Motor neuron (in vitro differentiated cells): ENCODE data around the gene HCLS1. TPM values are rescaled to one million over a fixed set of nuclear protein-coding genes. Genes with fewer than 3 reads are reported as not detected.

Experiments used
- ATAC-seq, 8 experiments: fragments of 200-7000 bp; cut with Tn5 transposase; replicated peaks in 6 of 8; 2 replicates each; pipeline ENCODE4 v1.8.0; 2021; ENCODE audit warnings: mild to moderate bottlenecking in 8 of 8, moderate library complexity in 8 of 8
- H3K27ac ChIP-seq, 2 donors: fragments of 250-450 bp; sonication (Bioruptor Pico); 2 replicates each; pipeline ENCODE4 v1.9.0; 2021; ENCODE audit warnings: antibody characterized with exemption in 2 of 2, mild to moderate bottlenecking in 2 of 2, moderate library complexity in 1 of 2
- H3K4me1 ChIP-seq, 2 donors: fragments of 250-450 bp; sonication (Bioruptor Pico); replicated peaks in 1 of 2; 2 replicates each; pipeline ENCODE4 v1.6.1; 2021; ENCODE audit warnings: antibody characterized with exemption in 2 of 2, mild to moderate bottlenecking in 2 of 2, moderate library complexity in 1 of 2
- H3K4me3 ChIP-seq, 5 donors: fragments of 250-450 bp; sonication (Bioruptor Pico); 2 replicates each; pipeline ENCODE4 v1.9.0; 2021; ENCODE audit warnings: antibody characterized with exemption in 5 of 5, mild to moderate bottlenecking in 5 of 5, moderate library complexity in 4 of 5
- WGBS, 10 experiments: fragments of 450-650 bp; shearing (Covaris generic); methylation state at CpG; one replicate each; pipeline ENCODE4 v1.0.0; 2022; 5-methylcytosine and 5-hydroxymethylcytosine counted together
- in situ Hi-C, 9 experiments: fragments of 400-800 bp; cut with MboI; loops; one replicate each; pipeline ENCODE4 v1.15.0; 2021; ENCODE audit warnings: low sequenced_read_pairs in 9 of 9, low pct_unique_long_range_greater_than_20kb in 2 of 9; ENCODE audit not compliant: unreplicated experiment in 9 of 9
- total RNA-seq, 8 experiments: library from RNA; unstranded; fragments of 300-600 nt; gene quantifications; 2 replicates each; pipeline versions ENCODE4 v1.2.3 to v1.2.4, GENCODE V29; 2022

The HCLS1 gene
- total RNA-seq, 8 experiments from 2014 or later: 0.16 to 44.9 (median 1.1) TPM

DNA sequence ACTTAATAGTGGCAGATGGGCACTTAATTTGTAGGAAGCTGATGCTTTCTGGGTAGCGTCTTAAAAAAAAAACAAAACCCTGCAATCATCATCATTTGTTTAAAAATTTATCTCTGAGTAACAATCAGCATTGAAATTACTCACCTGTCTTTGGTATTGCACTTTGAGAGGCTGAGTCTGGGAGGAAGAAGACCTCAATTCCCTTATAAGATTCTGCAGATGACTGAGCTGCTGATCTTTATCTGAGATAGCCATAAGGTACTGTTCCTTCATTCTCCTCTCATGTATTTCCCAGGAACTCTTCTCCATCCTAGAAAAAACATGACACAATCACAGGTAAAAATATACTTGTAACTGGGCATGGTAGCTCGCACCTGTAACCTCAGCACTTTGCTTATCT, 16.4 kb upstream of the HCLS1 start:
- no peak for ATAC-seq
- Histone ChIP-seq H3K27ac (no peak overlapping the region), H3K4me1 (no peaks in the 10 kb centered on the region), H3K4me3 (no peak overlapping the region)
- 80 to 100% (median 97%) methylated on average over 1 to 2 of the region's 2 CpGs; no CpG with 5 or more reads in 1 of the 10 experiments for WGBS, 10 experiments
- in situ Hi-C loops: no loop called here

DNA sequence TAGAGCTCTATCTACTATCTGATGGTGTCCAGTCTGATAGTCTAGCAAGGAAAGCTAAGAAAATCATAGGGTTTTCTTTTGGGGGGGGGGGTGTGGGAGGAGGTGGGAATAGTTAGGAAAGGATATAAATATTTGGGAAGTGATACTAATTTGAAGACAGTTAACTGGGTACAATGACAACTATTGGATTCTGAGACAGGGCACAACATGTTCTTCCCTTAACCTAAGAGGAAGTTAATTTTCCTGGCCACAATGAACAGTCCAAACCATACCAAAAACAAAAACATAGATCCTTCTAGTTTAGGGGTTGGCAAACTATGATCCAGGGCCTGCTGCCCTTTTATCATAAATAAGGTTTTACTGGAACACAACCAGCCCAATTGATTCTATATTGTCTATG, 10.0 kb upstream of the HCLS1 start:
- no peak overlapping the region for H3K27ac ChIP-seq
- in situ Hi-C loops: no loop called here
- no peaks in the 10 kb centered on the region for H3K4me1 ChIP-seq
- no peak overlapping the region for H3K4me3 ChIP-seq
- no peak for ATAC-seq

DNA sequence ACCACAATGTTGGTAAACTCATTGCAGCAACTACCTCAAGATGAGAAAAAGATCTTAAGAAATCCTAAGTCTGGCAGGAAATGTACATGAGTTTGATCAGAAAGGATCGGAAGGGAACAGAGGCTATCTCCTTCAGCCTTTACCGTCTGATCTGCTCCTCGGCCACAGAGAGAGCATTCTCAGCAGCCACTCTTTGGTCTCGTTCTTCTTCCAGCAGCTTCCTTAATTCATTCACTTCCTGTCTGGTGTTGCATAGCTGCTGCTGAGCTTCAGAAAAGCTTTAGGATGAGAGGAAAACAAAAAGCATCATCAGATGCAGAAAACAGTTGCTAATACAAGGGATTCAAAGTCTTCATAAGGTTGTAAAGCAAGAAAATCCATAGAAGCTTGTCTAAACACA, 6.6 kb upstream of the HCLS1 start:
- in situ Hi-C loops: no loop called here
- 80 to 95% (median 85%) methylated on average over 1 to 4 of the region's 4 CpGs; no CpG with 5 or more reads in 1 of the 10 experiments for WGBS, 10 experiments
- ATAC-seq: no peak
- Histone ChIP-seq H3K27ac (no peak overlapping the region), H3K4me3 (no peak overlapping the region), H3K4me1 (no peaks in the 10 kb centered on the region)

DNA sequence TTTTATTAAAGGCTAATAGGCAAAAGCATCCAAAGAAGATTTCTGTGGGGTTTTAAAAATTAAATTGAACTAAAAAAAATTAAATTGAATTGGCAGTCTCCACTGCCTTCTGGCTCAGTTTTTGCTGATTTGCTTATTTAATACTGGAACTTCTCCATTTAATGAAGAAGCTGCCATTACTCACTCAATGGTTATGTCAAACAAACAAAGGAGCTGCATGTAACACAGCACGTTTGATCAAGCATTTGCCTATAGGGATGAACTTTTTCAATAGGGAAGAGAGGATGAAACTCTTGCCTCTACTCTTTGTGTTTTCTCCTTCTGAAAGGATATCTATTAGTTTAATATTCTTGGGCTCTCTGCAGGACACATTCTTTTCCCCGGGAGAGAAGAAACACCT, 4.8 kb upstream of the HCLS1 start:
- Histone ChIP-seq H3K27ac (no peak overlapping the region), H3K4me3 (no peak overlapping the region), H3K4me1 (no peaks in the 10 kb centered on the region)
- in situ Hi-C loops: no loop called here
- no peak for ATAC-seq
- 60 to 90% (median 75%) methylated on average over 1 to 2 of the region's 2 CpGs for WGBS, 10 experiments

DNA sequence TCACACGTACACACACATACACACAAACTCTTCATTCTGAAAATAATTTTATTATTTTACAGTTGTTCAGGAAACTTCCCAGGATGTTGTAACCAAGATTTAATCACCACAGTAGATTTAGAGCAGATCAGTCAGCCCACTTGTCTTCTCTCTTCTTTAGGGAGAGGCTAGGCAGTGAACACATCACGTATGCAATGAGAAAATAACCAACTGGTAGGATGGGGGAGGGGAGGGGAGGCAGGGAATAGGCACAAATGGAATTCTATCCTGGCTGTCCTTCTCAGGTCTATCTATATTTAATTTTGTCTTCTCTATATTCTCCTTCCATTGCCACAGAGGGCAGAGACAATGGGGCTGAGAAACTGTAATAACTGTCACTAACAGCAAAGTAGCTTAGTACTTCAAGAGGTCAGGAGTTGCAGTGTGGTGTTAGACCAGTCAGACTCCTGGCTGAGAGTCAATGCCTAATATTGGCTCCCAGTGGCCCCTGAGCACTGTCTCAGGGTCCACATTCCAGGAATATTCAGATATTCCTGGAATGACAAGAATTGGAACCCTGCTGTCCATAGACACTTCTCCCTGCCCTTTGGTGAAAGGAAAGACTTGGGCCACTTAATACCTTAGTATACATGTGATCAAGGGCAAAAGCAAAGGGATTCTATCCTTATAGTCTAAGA, 2.6 kb upstream of the HCLS1 start:
- Histone ChIP-seq H3K27ac (no peak overlapping the region), H3K4me1 (no peaks in the 10 kb centered on the region), H3K4me3 (no peak overlapping the region)
- ATAC-seq: no peak
- in situ Hi-C loops: no loop called here
- 14 to 100% (median 70%) methylated on average over 1 to 2 of the region's 2 CpGs; no CpG with 5 or more reads in 2 of the 10 experiments for WGBS, 10 experiments

DNA sequence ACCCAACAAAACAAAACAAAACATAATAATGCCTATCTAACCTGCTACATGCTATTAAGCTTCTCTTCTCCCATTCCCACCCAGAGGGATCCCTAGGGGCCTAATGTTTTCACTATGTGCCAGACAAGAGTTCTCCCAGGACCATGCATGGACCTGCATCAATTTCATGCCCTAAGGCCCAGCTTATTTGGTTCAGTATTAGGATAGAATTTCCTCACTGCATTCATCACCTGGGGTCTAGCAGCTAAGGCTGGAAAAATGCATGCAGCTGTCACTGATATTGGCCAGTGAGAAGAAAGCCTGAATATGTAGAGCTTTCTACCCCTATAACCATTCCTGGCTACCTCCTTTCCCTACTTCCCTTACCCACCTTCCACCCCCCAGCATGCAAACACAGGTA, 2.0 kb upstream of the HCLS1 start:
- ATAC-seq: no peak
- Histone ChIP-seq H3K4me3 (no peak overlapping the region), H3K4me1 (no peaks in the 10 kb centered on the region), H3K27ac (no peak overlapping the region)
- in situ Hi-C loops: no loop called here

DNA sequence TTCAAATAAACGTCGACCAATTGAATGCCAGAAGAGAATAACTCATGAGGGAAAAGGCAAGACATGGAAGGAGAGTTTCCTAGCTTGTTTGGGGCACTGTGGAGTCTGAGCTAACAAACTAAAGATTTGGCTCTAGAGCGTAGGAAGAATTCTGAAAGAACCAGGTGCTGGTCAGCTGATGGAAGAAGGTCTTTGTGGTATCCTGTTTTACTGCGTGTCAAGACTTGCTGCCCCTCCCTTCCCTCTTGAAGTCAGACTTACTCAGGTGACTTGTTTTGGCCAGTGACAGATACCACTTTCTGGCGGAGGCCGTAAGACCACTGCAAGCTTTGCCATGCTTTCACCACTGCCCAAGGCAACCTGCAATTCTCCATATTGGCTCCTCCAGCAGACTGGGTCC, 673 bp upstream of the HCLS1 start:
- no peak overlapping the region for H3K4me3 ChIP-seq
- no peaks in the 10 kb centered on the region for H3K4me1 ChIP-seq
- in situ Hi-C loops: no loop called here
- WGBS, 10 experiments: 70 to 100% (median 95%) methylated on average over 1 to 5 of the region's 6 CpGs
- no peak overlapping the region for H3K27ac ChIP-seq
- ATAC-seq: no peak

DNA sequence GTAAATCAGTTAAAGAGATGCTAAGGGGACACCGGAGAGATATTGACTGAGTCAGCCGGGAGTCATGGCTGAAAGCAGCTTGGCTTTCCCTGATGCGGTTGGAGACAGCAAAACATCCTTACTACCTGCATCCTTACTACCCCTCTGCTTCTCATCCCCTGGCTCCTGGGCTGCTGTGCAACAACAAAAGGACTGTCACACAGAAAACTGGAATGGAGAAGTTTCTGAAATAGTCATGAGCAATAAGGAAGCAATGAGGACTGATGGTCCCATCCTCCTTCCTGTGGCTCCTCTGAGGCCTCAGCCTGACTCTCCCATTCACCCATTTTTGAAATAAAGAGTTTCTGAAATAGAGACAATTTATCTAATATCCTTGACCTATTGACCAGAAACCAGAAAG, 1.1 kb downstream of the HCLS1 start:
- in situ Hi-C loops: no loop called here
- Histone ChIP-seq H3K27ac (no peak overlapping the region), H3K4me1 (no peaks in the 10 kb centered on the region), H3K4me3 (no peak overlapping the region)
- 95 to 100% (median 100%) methylated on average over 1 to 3 of the region's 3 CpGs; no CpG with 5 or more reads in 4 of the 10 experiments for WGBS, 10 experiments
- no peak for ATAC-seq

DNA sequence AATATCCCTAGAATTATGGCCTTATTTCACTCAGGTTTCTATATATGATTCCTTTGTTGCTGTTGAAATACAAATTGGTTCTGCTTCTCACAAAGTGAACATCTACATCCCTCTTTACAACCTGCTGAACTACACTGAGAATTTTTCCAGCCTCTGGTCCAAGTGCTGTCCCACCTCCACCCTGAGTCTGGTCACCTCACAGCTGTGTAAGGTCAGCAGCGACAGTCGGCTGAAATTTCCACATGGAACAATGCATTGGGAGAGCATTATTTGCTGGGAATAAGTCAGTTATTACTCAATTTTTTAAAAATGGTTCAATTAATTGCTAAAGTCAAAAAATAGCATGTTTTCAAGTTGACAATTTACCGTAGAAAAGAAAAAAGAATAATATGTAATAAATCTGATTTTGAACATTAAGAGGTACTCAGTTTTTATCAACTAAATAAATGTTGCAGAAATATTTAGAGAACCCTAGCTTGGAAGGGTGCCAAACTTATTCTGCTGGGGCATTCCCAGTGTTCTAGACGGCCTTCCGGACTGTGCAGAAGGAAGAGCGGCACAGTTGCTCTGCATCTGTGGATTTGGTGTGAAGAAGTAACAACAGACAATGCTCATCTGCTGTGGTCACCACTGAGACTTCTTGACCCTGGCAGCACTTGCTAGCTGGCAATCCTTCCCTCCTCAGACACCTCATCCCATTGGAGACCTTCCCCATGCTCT, 1.8 kb downstream of the HCLS1 start:
- Histone ChIP-seq H3K4me3 (no peak overlapping the region), H3K4me1 (no peaks in the 10 kb centered on the region), H3K27ac (no peak overlapping the region)
- in situ Hi-C loops: no loop called here
- WGBS, 10 experiments: 60 to 100% (median 86%) methylated on average over 1 to 6 of the region's 6 CpGs
- ATAC-seq: no peak

DNA sequence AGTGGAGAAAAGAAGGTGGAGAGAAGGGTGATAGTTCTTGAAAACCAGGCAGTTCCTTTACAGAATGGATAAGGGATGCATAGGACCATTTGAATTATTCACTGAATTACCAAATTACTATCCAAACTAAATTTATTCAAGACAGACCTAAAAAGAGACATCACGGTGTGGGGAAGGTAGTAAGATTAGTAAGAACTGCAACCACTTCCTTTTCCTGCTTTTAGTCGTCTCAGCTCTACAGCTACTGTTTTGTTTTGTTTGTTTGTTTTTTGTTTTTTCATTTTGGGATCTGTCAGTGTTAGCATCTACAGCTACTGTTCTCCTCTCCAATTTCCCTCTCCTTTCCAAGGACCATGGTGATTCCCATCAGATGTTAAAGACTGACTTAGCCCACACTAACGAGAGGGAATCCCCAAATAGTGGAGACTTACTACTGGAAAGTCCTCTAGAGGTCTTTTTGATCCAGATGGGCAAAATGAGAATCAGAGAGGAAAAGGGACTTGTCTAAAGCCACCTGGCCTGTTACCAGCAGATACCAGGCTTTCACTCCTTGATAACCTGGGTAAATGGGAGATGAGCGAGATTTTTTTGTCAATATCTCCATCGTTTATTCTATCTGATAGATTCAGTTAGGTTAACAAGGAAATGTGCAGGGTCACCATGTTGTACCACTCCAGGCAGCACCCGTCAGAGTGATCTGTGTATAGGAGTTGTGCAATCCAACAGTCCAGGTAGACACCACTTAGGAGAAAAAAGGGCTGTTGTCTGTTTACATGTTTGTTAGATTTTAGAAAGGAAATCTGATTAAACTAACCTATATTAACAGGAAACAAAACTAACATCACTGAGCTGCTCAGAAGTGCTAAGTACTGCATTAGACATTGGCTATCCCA, 6.0 kb downstream of the HCLS1 start:
- 29 to 100% (median 77%) methylated on average over 1 to 5 of the region's 6 CpGs for WGBS, 10 experiments
- Histone ChIP-seq H3K27ac (no peak overlapping the region), H3K4me1 (no peaks in the 10 kb centered on the region), H3K4me3 (no peak overlapping the region)
- no peak for ATAC-seq
- in situ Hi-C loops: no loop called here

DNA sequence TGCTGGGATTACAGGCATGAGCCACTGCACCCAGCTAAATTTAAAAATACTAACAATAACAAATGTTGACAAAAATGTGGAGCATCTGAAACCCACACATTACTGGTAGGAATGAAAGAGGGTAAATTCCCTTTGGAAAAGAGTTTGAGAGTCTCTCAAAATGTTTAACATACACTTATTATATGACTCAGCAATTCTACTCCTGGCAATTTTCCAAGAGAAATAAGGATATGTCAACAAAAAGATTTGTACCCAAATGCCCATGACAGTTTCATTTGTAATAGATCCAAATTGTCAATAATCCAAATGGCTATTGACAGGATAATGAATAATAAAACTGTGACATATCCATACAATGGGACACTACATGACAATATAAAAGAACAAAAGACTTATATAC, 9.0 kb downstream of the HCLS1 start:
- Histone ChIP-seq H3K4me1 (no peaks in the 10 kb centered on the region), H3K27ac (no peak overlapping the region), H3K4me3 (no peak overlapping the region)
- in situ Hi-C loops: no loop called here
- no peak for ATAC-seq

DNA sequence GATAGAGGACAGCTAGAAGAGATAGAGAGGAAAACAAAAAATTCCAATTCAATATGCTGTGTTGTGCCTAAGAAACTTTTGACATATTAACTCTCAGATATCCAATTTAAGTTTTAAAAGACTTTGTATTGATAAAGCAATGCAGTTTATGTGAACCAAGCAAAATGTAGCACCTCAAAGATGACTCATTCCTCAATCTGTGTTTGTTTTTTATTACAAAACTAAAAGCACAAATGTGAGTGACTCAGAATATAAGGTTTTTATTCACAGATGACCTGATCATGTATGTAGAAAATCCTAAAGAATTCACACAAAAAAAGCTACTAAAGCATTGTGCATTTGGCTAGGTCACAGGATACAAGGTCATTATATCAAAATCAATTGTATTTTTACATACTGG, 11.1 kb downstream of the HCLS1 start:
- no peak overlapping the region for H3K27ac ChIP-seq
- H3K4me1 ChIP-seq: no peaks in the 10 kb centered on the region
- no peak overlapping the region for H3K4me3 ChIP-seq
- no peak for ATAC-seq
- in situ Hi-C loops: no loop called here

DNA sequence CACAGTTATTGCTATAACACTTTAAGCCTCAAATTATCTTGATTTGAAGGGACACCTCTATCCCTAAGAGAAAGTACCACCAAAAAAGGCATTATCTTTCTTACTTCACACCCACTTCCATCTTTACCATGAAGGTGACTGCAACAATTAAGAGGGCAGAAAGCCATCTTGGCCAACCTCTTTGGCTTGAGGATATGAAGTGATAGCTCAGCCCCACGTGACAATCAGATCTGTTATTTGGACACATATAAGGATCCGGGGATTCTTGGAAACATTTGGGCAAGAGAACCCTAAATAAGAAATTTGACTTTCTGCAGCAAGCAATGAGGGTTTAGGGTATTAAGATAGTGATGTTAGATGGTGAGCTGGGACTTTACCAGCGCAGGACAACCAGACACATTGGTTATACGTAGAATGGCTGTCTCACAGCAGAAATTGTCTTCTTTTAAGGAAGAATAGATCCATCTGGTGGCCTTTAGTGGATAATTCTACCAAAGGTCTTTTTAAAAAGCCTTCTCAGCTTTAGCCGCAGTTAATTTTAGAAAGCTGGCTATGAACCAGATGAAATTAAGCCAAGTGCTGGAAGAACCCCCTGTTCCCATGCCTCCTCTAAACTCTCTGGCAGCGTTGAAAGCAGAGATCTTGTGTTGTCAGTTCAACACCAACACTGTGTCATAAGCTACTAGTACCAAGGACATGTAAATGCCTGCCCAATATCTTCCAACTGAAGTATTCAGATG, 12.3 kb downstream of the HCLS1 start:
- Histone ChIP-seq H3K4me3 (no peak overlapping the region), H3K27ac (no peak overlapping the region), H3K4me1 (no peaks in the 10 kb centered on the region)
- in situ Hi-C loops: no loop called here
- WGBS, 10 experiments: 5 to 100% (median 82%) methylated on average over 2 to 6 of the region's 6 CpGs; no CpG with 5 or more reads in 1 of the 10 experiments
- ATAC-seq: no peak
